BJ (cell line): Measurements from ENCODE around the gene FOSL1. TPM values are rescaled to one million over a fixed set of nuclear protein-coding genes. Genes with fewer than 3 reads are reported as not detected.
A peak's percentile ranks its signal among the peaks of the same experiment; 100 is the strongest.

Source experiments
- CTCF ChIA-PET: fragments of 350-600 bp; formaldehyde crosslinking; extraction: SDS; loops from one replicate; lab custom pipeline; 2021; ENCODE audit warnings: antibody characterized with exemption, inconsistent platforms; lab: Yijun Ruan, JAX
- POLR2A ChIA-PET: fragments of 300-600 bp; sonication (Branson Sonifier 250); formaldehyde crosslinking; extraction: SDS; loops from one replicate; lab custom pipeline; 2021; ENCODE audit warnings: antibody characterized with exemption; lab: Charles Lee
- DNase-seq: peaks from one replicate; pipeline ENCODE4 v3.0.0-alpha.2; 2011; ENCODE audit warnings: low read depth
- H3K27me3 ChIP-seq: 2 replicates; pipeline ENCODE4 v1.6.0; 2011; ENCODE audit warnings: low read length; ENCODE audit not compliant: control insufficient read depth, insufficient read depth
- H3K36me3 ChIP-seq: 2 replicates; pipeline ENCODE4 v1.5.1; 2011; ENCODE audit warnings: low read length; ENCODE audit not compliant: control insufficient read depth, insufficient read depth
- H3K4me3 ChIP-seq: 2 replicates; pipeline ENCODE4 v1.5.1; 2011; ENCODE audit warnings: low read depth, mild to moderate bottlenecking, control low read depth, low read length
- polyA plus RNA-seq: library from polyadenylated mRNA; depleted of rRNA; stranded (reverse); fragments of >200 nt; gene quantifications from 2 replicates; pipeline ENCODE4 v1.2.3, GENCODE V29; 2011
- TF ChIP-seq, protein P1 (sequence below): IDR thresholded peaks from 2 replicates; pipeline ENCODE4 v1.5.1; 2011; ENCODE audit warnings: low read depth, mild to moderate bottlenecking, control low read depth, inconsistent platforms, low read length, moderate library complexity; ENCODE audit not compliant: insufficient read depth

FOSL1 gene
- polyA plus RNA-seq, 1 experiment, result 10.3 TPM

DNA sequence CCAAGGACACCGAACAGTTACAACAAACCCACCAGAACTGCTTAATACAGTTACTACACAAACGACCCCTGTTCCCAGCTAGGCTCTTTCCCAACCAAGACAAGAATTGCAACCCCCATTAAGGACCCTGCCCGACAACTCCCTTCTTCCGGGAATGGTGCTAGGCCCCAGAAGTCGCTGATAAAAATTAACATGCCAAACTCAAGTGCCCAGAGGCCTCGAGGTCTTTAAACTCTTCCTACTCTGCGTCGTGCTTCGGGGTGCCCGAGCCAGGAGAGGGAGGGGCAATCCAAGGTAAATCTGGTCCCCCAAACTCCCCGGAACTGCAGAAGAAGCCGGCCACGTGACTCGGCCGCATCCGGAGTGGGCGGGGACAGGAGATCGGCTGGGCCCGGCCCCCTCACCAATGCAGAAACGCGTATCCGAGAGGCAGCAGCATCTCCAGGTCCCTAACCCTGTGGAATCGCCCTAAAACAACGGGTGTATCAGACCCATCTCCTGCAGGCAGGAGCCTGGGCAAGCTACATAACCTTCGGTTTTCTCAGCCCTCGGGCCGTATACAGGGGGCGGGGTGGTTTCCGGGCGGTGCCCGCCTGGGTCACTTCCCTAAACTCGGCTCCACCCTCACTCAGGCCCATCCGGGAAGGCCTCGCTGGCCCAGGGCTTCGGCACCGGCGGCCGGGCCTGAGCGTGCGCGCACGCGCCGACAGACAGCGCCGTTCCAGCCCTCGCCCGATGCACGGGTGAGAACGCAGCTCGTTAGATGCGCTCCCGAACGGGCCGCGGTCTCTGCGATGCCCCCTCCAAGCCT is 43.3 kb downstream of the FOSL1 start:
- TF ChIP-seq, protein P1, sequence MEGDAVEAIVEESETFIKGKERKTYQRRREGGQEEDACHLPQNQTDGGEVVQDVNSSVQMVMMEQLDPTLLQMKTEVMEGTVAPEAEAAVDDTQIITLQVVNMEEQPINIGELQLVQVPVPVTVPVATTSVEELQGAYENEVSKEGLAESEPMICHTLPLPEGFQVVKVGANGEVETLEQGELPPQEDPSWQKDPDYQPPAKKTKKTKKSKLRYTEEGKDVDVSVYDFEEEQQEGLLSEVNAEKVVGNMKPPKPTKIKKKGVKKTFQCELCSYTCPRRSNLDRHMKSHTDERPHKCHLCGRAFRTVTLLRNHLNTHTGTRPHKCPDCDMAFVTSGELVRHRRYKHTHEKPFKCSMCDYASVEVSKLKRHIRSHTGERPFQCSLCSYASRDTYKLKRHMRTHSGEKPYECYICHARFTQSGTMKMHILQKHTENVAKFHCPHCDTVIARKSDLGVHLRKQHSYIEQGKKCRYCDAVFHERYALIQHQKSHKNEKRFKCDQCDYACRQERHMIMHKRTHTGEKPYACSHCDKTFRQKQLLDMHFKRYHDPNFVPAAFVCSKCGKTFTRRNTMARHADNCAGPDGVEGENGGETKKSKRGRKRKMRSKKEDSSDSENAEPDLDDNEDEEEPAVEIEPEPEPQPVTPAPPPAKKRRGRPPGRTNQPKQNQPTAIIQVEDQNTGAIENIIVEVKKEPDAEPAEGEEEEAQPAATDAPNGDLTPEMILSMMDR, result no peak
- DNase-seq, result no peak
- ChIA-PET POLR2A (interaction anchor here (0.6 kb wide), 1 partner anchor 9 kb away, joined by 4 read pairs; no protein-coding TSS in a partner anchor), CTCF (interaction anchor here (0.8 to 1.3 kb wide), 2 partner anchors 15 to 27 kb away, joined by 3 read pairs; partner anchors contain the start of gene EFEMP2)
- Histone ChIP-seq H3K27me3 (no peaks in the 10 kb centered on the region), H3K36me3 (peaks cover 38% of the 10 kb centered on the region), H3K4me3 (peak overlapping the region; percentile 91)

DNA sequence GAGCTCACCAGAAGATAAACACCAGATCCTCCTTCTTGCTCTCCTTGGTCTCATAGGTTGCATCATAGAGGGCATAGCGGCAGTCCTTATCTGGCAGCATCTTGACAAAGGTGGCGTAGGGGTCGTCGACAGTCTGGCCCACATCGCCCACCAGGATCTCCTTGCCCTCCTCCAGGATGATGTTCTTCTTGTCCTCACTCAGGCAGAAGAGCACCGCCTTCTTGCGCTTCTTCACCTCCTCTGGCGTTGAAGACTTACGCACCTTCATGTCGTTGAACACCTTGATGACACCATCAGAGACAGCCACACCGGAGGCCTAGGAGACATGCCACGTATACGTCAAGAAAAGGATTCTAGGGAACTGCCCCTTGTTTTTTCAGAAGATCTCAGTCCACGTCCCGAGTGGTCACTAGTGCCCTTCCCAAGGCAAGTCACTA is 44.2 kb downstream of the FOSL1 start:
- no peaks in the 10 kb centered on the region for H3K27me3 ChIP-seq
- peak overlapping the region; percentile 91 for H3K4me3 ChIP-seq
- H3K36me3 ChIP-seq, result peaks cover 46% of the 10 kb centered on the region
- CTCF ChIA-PET, result no interaction called here
- DNase-seq, result no peak
- TF ChIP-seq, protein P1, result no peak
- POLR2A ChIA-PET, result interaction anchor here (0.6 kb wide), 1 partner anchor 1520 kb away, joined by 5 read pairs; no protein-coding TSS in a partner anchor

DNA sequence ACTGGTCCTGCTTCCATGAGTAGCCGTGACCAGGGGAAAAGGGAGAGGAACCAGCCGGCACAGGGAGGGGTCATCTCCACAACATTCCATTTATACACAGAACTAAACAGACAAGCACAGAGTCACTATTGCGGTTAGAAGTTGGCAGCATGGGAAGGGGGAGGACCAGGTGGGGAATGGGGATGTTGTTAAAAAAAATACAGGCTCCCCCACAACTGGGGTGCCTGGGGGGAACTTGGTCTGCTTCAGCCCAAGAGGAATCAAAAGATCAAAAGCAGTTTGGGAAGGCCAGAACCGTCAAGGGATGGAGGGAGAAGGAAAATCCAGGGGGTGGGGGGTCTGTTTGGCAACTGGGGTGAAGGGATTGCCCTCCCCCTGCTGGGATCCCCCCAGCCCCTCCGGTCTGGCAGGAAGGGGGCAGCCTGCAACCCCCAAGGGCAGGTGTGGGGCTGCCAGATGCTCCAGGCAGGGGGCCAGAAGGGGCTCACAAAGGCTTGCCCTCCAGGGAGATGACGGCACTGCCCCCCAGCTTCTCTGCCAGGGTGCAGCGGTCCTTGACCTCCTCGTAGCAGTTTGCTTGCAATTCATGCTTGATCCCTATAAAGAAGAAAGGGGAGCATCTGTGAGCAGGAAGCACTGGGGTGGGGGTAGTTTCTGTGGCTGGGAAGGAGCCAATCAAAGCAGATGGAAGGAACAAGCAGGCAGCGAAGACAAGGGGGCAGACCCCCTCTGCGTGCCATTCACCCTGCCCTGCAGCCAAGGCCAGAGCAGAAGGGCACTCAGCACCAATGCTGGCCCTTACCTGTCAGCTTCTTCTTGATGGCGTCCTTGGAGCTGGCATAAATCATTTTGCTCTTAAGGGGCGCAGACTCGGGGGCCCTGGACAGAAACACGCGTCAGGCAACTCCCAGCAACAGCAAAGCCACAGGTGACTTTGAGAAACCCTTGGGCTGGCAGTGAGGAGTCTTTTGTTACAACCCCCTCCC is 45.0 kb downstream of the FOSL1 start:
- Histone ChIP-seq H3K36me3 (peaks cover 48% of the 10 kb centered on the region), H3K27me3 (no peaks in the 10 kb centered on the region), H3K4me3 (no peak overlapping the region)
- CTCF ChIA-PET, result no interaction called here
- no peak for DNase-seq
- POLR2A ChIA-PET, result interaction anchor here (0.6 kb wide), 2 partner anchors 23 to 1521 kb away, joined by 4 to 5 read pairs; no protein-coding TSS in a partner anchor
- TF ChIP-seq, protein P1, result no peak

DNA sequence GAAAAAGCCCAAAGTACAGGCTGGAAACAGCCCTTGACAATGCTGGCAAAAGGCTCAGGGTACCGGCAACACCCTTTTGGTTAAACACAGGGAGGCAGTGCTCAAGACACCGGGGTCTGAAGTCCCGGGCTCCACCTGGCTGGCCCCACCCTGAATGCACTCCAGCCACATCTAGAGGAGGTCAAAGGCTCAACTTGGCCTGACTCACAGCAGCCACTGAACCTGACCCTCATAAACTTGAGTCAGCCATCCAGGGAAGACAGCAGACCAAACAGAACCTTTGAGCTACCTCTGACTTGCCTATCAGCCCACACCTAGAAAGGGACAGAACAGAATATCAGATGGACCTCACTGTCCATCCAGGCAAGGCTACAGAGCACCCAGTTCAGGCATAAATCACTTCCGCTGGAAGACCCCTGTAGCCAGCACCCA is 46.0 kb downstream of the FOSL1 start:
- CTCF ChIA-PET, result no interaction called here
- TF ChIP-seq, protein P1, result no peak
- no peak for DNase-seq
- Histone ChIP-seq H3K27me3 (no peaks in the 10 kb centered on the region), H3K4me3 (no peak overlapping the region), H3K36me3 (peaks cover 48% of the 10 kb centered on the region)
- POLR2A ChIA-PET, result interaction anchor here (0.6 kb wide), 1 partner anchor 22 kb away, joined by 4 read pairs; no protein-coding TSS in a partner anchor
